Muscle of arm (tissue), 14 donors: ENCODE measurements around the gene TMEM165. TPM values are rescaled to one million over a fixed set of nuclear protein-coding genes. Genes with fewer than 3 reads are reported as not detected.
"Not testable (repeated sequence)": the region's sequence is repeated elsewhere in the genome, so short reads cannot be mapped to it uniquely, and the experiment has no call there.

Source experiments
- DNase-seq: peaks from one replicate; pipeline ENCODE4 v3.0.0-alpha.2; 2013
- long read RNA-seq, 11 donors: transcript quantifications; one replicate each; lab custom pipeline, GENCODE V29; 2026
- polyA plus RNA-seq, 12 donors: library from polyadenylated mRNA; unstranded; fragments of 120-200 nt; gene quantifications; one replicate each; pipeline ENCODE4 v1.2.1, GENCODE V29; 2013; ENCODE audit not compliant: insufficient read length in 12 of 12

The TMEM165 gene, protein sequence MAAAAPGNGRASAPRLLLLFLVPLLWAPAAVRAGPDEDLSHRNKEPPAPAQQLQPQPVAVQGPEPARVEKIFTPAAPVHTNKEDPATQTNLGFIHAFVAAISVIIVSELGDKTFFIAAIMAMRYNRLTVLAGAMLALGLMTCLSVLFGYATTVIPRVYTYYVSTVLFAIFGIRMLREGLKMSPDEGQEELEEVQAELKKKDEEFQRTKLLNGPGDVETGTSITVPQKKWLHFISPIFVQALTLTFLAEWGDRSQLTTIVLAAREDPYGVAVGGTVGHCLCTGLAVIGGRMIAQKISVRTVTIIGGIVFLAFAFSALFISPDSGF
- 10 to 100 TPM in 11 of 12 donors, not detected in 1; 32.3 to 67.5 (median 51.2) TPM for polyA plus RNA-seq
- long read RNA-seq, donor 1, transcript TMEM165-201 (6 exons, 1,928 nt), result major isoform, 11 of 40 reads
- long read RNA-seq, donor 1, partial matches to known transcripts, result 26 of 40 reads
- long read RNA-seq, donor 1, other reads (novel, unspliced or antisense), result 0 of 40 reads
- long read RNA-seq, donor 2, transcript TMEM165-201 (6 exons, 1,928 nt), result major isoform, 17 of 79 reads
- long read RNA-seq, donor 2, partial matches to known transcripts, result 57 of 79 reads
- long read RNA-seq, donor 2, other reads (novel, unspliced or antisense), result 5 of 79 reads
- long read RNA-seq, donor 3, transcript TMEM165-201 (6 exons, 1,928 nt), result major isoform, 10 of 12 reads
- long read RNA-seq, donor 3, partial matches to known transcripts, result 0 of 12 reads
- long read RNA-seq, donor 3, other reads (novel, unspliced or antisense), result 0 of 12 reads
- long read RNA-seq, donor 4, transcript TMEM165-201 (6 exons, 1,928 nt), result major isoform, 5 of 5 reads
- long read RNA-seq, donor 4, partial matches to known transcripts, result 0 of 5 reads
- long read RNA-seq, donor 4, other reads (novel, unspliced or antisense), result 0 of 5 reads
- long read RNA-seq, donor 5, transcript TMEM165-201 (6 exons, 1,928 nt), result major isoform, 27 of 63 reads
- long read RNA-seq, donor 5, partial matches to known transcripts, result 35 of 63 reads
- long read RNA-seq, donor 5, other reads (novel, unspliced or antisense), result 0 of 63 reads
- long read RNA-seq, donor 6, transcript TMEM165-201 (6 exons, 1,928 nt), result major isoform, 11 of 12 reads
- long read RNA-seq, donor 6, partial matches to known transcripts, result 0 of 12 reads
- long read RNA-seq, donor 6, other reads (novel, unspliced or antisense), result 0 of 12 reads
- long read RNA-seq, donor 7, transcript TMEM165-201 (6 exons, 1,928 nt), result major isoform, 7 of 8 reads
- long read RNA-seq, donor 7, partial matches to known transcripts, result 0 of 8 reads
- long read RNA-seq, donor 7, other reads (novel, unspliced or antisense), result 0 of 8 reads
- long read RNA-seq, donor 8, transcript TMEM165-201 (6 exons, 1,928 nt), result major isoform, 9 of 11 reads
- long read RNA-seq, donor 8, partial matches to known transcripts, result 0 of 11 reads
- long read RNA-seq, donor 8, other reads (novel, unspliced or antisense), result 0 of 11 reads
- long read RNA-seq, donor 9, transcript TMEM165-201 (6 exons, 1,928 nt), result major isoform, 5 of 21 reads
- long read RNA-seq, donor 9, partial matches to known transcripts, result 15 of 21 reads
- long read RNA-seq, donor 9, other reads (novel, unspliced or antisense), result 0 of 21 reads
- long read RNA-seq, donor 10, transcript TMEM165-201 (6 exons, 1,928 nt), result major isoform, 9 of 20 reads
- long read RNA-seq, donor 10, partial matches to known transcripts, result 9 of 20 reads
- long read RNA-seq, donor 10, other reads (novel, unspliced or antisense), result 0 of 20 reads
- long read RNA-seq, donor 11, transcript TMEM165-201 (6 exons, 1,928 nt), result major isoform, 12 of 35 reads
- long read RNA-seq, donor 11, partial matches to known transcripts, result 21 of 35 reads
- long read RNA-seq, donor 11, other reads (novel, unspliced or antisense), result 0 of 35 reads

- peak; percentile 88 for DNase-seq
Measured at GRCh38 chr4:55395529-55396307, at the start of gene TMEM165. Gene TMEM165, plus strand, starts transcription at chr4:55395957. Its CDS starts 233 bp downstream, at chr4:55396190.

DNA sequence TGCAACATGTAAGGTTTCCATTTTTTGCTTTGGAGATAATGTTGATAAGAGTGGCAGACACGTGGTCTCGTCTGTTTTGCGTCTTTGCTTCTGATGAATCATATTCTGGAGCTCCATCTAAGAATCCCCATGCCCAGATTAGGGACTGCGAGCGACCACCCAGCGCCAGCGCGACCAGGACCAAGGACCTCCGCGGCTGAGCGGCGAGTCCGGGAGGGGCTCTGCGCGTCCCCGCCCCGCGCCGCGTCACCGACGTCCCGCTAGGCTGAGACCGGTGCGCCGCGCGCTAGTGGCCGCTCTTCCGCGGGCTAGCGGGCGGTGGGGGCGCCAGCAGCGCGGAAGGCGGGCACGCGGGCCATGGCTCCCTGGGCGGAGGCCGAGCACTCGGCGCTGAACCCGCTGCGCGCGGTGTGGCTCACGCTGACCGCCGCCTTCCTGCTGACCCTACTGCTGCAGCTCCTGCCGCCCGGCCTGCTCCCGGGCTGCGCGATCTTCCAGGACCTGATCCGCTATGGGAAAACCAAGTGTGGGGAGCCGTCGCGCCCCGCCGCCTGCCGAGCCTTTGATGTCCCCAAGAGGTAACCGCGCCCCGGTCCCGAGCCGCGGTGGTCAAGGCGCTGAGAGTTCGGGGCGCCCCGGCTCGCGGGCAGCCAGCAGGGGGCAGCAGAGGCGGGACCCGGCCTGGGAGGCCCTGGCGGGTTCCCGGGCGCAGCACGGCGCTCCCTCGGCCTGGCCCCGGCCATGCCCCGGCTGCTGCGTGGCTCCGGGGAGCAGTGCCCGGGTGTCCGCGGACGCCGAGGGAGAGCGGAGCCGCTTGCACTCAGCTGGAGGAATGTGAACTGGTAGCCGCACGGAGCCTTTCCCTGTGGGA, 49.5 kb upstream of the TMEM165 start, which contains the start of gene SRD5A3:
TSS of gene SRD5A3 (plus strand) at position 263 of the 871 bp plus-strand sequence. CDS start at position 358, 95 bp downstream.
- peak; percentile 82 for DNase-seq

GRCh38 chr4:55346851-55347255, 48.9 kb upstream of the TMEM165 start:
- no peak for DNase-seq

GRCh38 chr4:55347610-55348228, 48.0 kb upstream of the TMEM165 start:
- no peak for DNase-seq

- DNase-seq, result no peak
Measured at GRCh38 chr4:55348466-55348865, 47.3 kb upstream of the TMEM165 start.

GRCh38 chr4:55350870-55351269, 44.9 kb upstream of the TMEM165 start:
- DNase-seq, result not testable (repeated sequence)

- DNase-seq, result no peak
Measured at GRCh38 chr4:55351824-55352223, 43.9 kb upstream of the TMEM165 start.

DNA sequence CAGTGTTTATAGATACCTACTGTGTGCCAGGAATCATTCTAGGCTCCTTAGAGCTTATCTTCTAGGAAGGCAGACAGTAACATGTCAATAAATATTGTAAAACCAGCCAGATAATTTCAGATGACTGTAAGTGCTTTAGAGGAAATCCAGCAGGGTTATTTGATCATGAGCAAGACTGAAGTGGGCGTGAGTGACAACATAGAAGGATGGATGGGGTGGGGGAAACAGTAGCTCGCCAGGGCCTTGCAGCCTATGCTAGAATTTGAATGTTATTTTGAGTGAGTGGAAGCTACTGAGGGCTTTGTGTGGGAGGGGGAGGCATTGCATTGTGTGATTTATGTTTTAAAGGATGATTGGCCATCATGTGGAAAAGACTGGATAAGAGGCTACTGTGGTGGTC, 43.0 kb upstream of the TMEM165 start:
- no peak for DNase-seq

DNA sequence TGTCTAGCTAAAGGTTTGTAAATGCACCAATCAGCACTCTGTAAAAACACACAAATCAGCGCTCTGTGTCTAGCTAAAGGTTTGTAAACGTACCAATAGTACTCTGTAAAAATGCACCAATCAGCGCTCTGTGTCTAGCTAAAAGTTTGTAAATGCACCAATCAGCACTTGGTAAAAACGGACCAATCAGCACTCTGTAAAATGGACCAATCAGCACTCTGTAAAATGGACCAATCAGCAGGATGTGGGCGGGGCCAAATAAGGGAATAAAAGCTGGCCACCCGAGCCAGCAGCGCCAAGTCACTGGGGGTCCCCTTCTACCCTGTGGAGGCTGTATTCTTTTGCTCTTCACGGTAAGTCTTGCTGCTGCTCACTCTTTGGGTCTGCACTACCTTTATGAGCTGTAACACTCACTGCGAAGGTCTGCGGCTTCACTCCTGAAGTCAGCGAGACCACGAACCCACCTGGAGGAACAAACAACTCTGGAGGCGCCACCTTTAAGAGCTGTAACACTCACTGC, 42.5 kb upstream of the TMEM165 start:
- not testable (repeated sequence) for DNase-seq

GRCh38 chr4:55354648-55355047, 41.1 kb upstream of the TMEM165 start:
- no peak for DNase-seq

DNA sequence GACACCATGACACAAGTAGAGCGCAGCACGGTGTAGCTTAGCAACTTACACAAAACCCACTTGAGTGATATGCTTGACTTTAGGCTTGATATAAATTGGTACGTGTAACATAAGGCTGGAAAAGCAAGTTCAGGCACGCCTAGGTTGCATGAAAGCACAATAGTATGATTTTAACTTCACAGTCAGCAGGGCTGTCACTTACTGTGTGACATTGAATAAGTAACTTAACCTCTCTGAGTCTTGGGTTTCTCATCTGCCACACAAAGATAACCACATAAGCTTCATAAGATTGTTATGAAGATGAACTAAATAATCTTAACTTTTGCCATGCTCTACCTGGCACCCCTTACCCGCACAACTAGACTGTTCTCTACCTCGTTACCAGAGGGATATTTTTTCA, 40.2 kb upstream of the TMEM165 start:
- DNase-seq, result no peak

DNA sequence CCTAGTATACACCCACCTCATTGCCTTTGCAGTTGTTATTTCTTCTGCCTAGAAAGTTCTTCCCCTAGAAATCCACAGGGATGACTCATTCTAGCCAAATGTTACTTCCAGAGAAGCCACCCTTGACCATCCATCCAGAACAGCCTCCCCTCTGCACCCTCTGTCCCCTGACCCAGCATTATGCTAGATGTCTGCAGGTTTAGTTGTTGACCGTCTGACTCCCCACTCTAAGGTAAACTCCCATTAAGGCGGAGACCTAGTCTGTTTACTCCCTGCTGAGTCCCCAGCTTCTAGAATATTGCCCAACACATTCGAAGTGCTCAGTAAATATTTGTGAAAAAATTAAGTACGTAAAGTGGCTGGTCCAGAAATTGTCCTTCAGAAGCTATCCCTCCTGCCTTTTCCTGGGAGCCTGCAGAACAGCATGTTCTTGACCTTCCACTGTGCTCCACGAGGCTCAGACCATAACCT, 38.7 kb upstream of the TMEM165 start:
- DNase-seq, result no peak

DNA sequence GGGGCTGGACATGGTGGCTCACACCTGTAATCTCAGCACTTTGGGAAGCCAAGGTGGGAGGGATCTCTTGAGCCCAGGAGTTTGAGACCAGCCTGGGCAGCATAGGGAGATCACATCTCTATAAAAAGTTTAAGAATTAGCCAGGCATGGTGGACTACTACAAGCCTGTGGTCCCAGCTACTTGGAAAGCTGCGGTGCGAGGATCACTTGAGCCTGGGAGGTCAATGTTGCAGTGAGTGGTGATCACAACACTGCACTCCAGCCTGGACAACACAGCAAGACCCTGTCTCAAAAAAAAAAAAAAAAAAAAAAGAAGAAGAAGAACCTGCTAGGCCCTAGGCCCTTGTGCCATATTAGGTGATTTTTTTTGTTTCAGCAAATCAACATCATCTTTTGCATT, 37.5 kb upstream of the TMEM165 start:
- no peak for DNase-seq

GRCh38 chr4:55358668-55359067, 37.1 kb upstream of the TMEM165 start:
- DNase-seq, result no peak

- DNase-seq, result no peak
Measured at GRCh38 chr4:55359397-55359916, 36.3 kb upstream of the TMEM165 start.

DNA sequence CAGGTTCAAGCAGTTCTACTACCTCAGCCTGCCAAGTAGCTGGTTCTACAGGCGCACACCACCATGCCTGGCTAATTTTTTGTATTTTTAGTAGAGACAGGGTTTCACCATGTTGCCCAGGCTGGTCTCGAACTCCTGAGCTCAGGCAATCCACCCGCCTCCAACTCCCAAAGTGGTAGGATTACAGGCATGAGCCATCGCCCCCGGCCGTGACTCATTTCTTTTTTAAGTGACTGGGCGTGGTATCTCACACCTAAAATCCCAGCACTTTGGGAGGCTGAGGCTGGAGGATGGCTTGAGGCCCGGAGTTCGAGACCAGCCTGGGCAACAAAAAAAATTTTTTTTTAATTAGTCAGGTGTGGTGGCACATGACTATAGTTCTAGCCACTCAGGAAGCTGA, 32.8 kb upstream of the TMEM165 start:
- DNase-seq, result not testable (repeated sequence)

DNA sequence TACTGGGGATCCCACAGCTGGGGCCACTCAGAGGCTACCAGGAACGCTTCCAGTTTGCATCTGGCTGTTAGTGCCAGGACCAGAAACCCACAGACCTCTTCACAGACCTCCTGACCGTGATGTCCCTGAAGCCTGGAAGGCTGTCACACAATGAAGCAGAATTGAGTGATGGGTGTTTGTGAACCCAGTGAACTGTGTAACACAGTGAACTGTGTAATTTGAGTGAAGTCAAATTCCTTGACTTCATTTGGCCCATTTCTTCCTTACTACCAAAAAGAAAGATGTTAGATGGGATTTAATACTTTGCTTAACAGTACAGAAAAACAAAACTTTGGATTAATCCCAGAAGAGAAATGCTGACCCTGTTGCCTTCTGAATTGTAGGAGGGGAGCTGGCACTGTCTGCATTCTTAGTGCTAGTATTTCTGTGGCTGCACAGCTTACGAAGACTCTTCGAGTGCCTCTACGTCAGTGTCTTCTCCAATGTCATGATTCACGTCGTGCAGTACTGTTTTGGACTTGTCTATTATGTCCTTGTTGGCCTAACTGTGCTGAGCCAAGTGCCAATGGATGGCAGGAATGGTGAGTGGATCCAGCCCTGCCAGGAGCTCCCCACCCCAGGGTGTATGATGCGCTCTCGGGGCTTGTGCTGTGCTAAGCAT, 31.9 kb upstream of the TMEM165 start:
- DNase-seq, result no peak
